ENCODE measurements around the gene TMEM163. TPM values are rescaled to one million over a fixed set of nuclear protein-coding genes. Genes with fewer than 3 reads are reported as not detected.

Gene TMEM163
- total RNA-seq, 6 donors from 2014 or later, result 19.3 to 71.6 (median 26.7) TPM

DNA sequence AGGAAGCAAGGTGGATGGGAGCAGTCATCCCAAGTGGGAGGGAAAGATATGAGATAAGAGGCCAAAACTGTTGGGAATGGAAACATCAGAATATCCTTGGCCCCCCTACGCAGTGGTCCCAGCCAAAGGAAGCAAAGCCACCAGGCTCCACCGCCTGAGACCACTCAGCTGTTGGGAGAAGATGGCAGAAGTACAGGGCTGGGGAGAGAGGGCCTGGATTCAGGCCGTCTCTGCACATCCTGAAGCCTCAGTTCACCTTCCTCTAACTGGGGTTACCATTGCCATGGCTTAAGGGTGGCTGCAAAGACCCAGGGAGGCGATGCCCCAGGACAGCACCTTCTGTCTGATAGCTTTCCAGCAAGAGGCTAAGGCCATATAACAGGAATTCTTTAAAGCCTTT, 271.1 kb downstream of the TMEM163 start:
- peaks cover 0 to 34% (median 16%) of the 10 kb centered on the region in 4 donors for H3K36me3 ChIP-seq
- H3K27ac ChIP-seq, result no peak overlapping the region
- TF ChIP-seq POLR2A (IDR thresholded peaks at IDR 0.05) (no peak), POLR2AphosphoS5 (IDR thresholded peaks at IDR 0.05) (no peak), EP300 (IDR thresholded peaks at IDR 0.05) (no peak)
- TF ChIP-seq, protein P1, sequence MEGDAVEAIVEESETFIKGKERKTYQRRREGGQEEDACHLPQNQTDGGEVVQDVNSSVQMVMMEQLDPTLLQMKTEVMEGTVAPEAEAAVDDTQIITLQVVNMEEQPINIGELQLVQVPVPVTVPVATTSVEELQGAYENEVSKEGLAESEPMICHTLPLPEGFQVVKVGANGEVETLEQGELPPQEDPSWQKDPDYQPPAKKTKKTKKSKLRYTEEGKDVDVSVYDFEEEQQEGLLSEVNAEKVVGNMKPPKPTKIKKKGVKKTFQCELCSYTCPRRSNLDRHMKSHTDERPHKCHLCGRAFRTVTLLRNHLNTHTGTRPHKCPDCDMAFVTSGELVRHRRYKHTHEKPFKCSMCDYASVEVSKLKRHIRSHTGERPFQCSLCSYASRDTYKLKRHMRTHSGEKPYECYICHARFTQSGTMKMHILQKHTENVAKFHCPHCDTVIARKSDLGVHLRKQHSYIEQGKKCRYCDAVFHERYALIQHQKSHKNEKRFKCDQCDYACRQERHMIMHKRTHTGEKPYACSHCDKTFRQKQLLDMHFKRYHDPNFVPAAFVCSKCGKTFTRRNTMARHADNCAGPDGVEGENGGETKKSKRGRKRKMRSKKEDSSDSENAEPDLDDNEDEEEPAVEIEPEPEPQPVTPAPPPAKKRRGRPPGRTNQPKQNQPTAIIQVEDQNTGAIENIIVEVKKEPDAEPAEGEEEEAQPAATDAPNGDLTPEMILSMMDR (IDR thresholded peaks at IDR 0.05), result no peak
- H3K4me1 ChIP-seq, result no peaks in the 10 kb centered on the region
- no peaks in the 10 kb centered on the region for H3K9me3 ChIP-seq
- DNase-seq (no peak), ATAC-seq (ENCODE audit: low FRiP score in 2 of 2) (no peak)
- no peaks in the 10 kb centered on the region for H3K27me3 ChIP-seq
- no peak overlapping the region for H3K4me3 ChIP-seq
- 80 to 93% methylated on average over 4 of the region's 4 CpGs for WGBS, 2 donors

DNA sequence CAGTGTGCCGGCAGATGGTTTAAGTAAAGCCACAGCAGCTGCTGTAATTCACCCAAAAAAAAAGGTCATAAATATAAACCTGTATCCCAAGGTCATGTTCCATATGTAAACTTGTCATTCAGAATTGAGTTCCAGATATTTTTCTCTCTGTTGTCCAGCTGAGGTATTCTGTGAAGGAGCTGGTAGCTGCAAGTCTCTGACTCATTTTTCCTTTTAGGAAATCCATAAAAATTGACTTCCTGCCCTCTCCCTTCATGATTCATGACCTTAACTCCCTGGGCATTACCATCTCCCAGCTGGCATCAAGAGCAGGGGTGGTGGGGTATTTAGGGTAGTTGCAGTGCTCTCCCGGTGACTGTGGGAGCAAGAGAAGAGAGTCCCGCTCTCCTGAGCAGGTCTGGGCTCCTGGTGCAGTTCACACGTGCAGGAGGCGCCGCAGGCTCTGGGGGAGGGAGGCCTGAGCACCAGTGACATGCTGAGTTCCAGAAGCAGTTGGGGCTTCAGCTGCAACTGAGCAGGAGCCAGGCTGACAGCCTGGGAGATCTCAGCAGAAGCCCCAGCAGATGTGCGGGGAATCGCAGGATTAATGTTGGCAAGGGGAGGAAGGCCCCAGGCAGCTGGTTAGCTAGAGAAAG, 272.3 kb downstream of the TMEM163 start:
- WGBS, 2 donors, result 76 to 92% methylated on average over 8 of the region's 8 CpGs
- no peak overlapping the region for H3K4me3 ChIP-seq
- no peak overlapping the region for H3K27ac ChIP-seq
- ATAC-seq (ENCODE audit: low FRiP score in 2 of 2), result no peak
- H3K4me1 ChIP-seq, result no peaks in the 10 kb centered on the region
- peaks cover 0 to 35% (median 18%) of the 10 kb centered on the region in 4 donors for H3K36me3 ChIP-seq
- no peaks in the 10 kb centered on the region for H3K9me3 ChIP-seq
- no peaks in the 10 kb centered on the region for H3K27me3 ChIP-seq
- no peak for TF ChIP-seq EP300 (IDR thresholded peaks at IDR 0.05)
- TF ChIP-seq POLR2AphosphoS5 (IDR thresholded peaks at IDR 0.05), result no peak
- TF ChIP-seq, protein P1 (IDR thresholded peaks at IDR 0.05), result no peak
- TF ChIP-seq POLR2A (IDR thresholded peaks at IDR 0.05), result no peak
- DNase-seq, result no peak

DNA sequence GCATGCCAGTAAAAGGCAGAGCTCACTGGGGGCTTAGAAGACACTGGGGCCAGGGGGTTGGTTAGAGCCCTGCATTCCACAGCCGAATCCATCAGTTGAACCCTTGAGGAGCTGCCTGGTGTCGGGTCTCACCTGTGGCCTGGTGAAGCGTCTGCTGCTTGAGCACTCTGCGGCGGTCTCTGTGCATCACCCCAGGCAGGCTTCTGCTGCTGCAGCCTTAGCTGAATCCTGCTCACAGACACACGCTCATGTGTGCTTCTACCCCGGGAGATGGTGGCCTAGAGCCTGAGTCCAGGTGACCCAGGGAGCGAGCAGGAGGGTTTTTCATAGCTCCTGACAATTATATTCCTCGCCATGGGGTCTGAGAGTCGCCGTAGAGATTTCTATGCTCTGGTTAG, 272.8 kb downstream of the TMEM163 start:
- H3K9me3 ChIP-seq, result no peaks in the 10 kb centered on the region
- no peak for TF ChIP-seq EP300 (IDR thresholded peaks at IDR 0.05)
- TF ChIP-seq POLR2AphosphoS5 (IDR thresholded peaks at IDR 0.05), result no peak
- TF ChIP-seq, protein P1 (IDR thresholded peaks at IDR 0.05), result no peak
- no peak for TF ChIP-seq POLR2A (IDR thresholded peaks at IDR 0.05)
- H3K36me3 ChIP-seq, result peaks cover 0 to 35% (median 18%) of the 10 kb centered on the region in 4 donors
- no peaks in the 10 kb centered on the region for H3K27me3 ChIP-seq
- 92 to 93% methylated on average over 6 to 11 of the region's 11 CpGs for WGBS, 2 donors
- no peak overlapping the region for H3K27ac ChIP-seq
- no peaks in the 10 kb centered on the region for H3K4me1 ChIP-seq
- no peak for ATAC-seq (ENCODE audit: low FRiP score in 2 of 2)
- DNase-seq, result no peak
- H3K4me3 ChIP-seq, result no peak overlapping the region

DNA sequence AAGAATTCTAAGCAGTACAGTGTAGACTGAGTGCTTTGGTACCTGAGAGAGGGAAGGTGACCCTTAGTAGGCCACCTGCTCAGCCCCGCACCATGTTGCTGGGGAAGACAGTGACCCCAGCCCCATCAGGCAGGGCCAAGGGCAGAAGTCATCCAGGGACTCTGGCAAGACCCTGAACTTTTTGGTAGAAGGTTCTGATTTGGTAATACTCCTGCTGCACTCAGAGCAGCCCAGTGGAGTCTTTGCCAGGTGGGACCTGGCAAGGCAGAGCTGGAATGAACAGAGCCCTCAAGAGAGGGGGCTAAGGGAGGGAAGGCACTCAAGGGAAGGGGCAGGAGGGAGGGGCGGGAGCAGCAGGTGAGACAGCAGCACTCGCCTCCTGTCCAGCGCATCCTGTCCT, 273.7 kb downstream of the TMEM163 start:
- Histone ChIP-seq H3K27me3 (no peaks in the 10 kb centered on the region), H3K36me3 (peaks cover 0 to 35% (median 18%) of the 10 kb centered on the region in 4 donors), H3K4me1 (no peaks in the 10 kb centered on the region), H3K4me3 (no peak overlapping the region), H3K9me3 (no peaks in the 10 kb centered on the region), H3K27ac (no peak overlapping the region)
- WGBS, 2 donors, result 96% methylated on average over 4 of the region's 4 CpGs
- no peak for DNase-seq
- ATAC-seq (ENCODE audit: low FRiP score in 2 of 2), result no peak
- TF ChIP-seq, protein P1 (IDR thresholded peaks at IDR 0.05), result no peak
- no peak for TF ChIP-seq EP300 (IDR thresholded peaks at IDR 0.05)
- TF ChIP-seq POLR2A (IDR thresholded peaks at IDR 0.05), result no peak
- no peak for TF ChIP-seq POLR2AphosphoS5 (IDR thresholded peaks at IDR 0.05)
